SK-N-SH treated with all-trans-retinoic acid at 6 μM for 48 hours (cell line): Measurements from ENCODE around the gene COX15.
"Not testable (repeated sequence)": the region's sequence is repeated elsewhere in the genome, so short reads cannot be mapped to it uniquely, and the experiment has no call there.

Experiments
- ATAC-seq: fragments of 200-7000 bp; cut with Tn5 transposase; 3 replicates; pipeline ENCODE4 v1.9.1; 2020; ENCODE audit warnings: mild to moderate bottlenecking, moderate library complexity
- CSDC2 ChIP-seq: fragments of 250-450 bp; sonication (Bioruptor Pico); IDR thresholded peaks from 2 replicates; pipeline ENCODE4 v1.5.0; 2020; ENCODE audit warnings: mild to moderate bottlenecking, moderate library complexity
- ESRRG ChIP-seq: fragments of 250-450 bp; sonication (Bioruptor Pico); IDR thresholded peaks from 2 replicates; pipeline ENCODE4 v1.6.1; 2021; ENCODE audit warnings: mild to moderate bottlenecking
- OSR1 ChIP-seq: fragments of 250-450 bp; sonication (Bioruptor Pico); IDR thresholded peaks from 2 replicates; pipeline ENCODE4 v1.8.0; 2022; ENCODE audit warnings: moderate library complexity, mild to moderate bottlenecking, inconsistent platforms
- PPARA ChIP-seq: fragments of 250-450 bp; sonication (Bioruptor Pico); IDR thresholded peaks from 2 replicates; pipeline ENCODE4 v1.5.0; 2020; ENCODE audit warnings: mild to moderate bottlenecking, borderline replicate concordance
- RARB ChIP-seq: fragments of 250-450 bp; sonication (Bioruptor Pico); IDR thresholded peaks from 2 replicates; pipeline ENCODE4 v1.8.0; 2021; ENCODE audit warnings: mild to moderate bottlenecking, moderate library complexity
- SNAI2 ChIP-seq: fragments of 250-450 bp; sonication (Bioruptor Pico); IDR thresholded peaks from 2 replicates; pipeline ENCODE4 v1.5.0; 2020; ENCODE audit warnings: mild to moderate bottlenecking, moderate library complexity
- ZC3H10 ChIP-seq: fragments of 250-450 bp; sonication (Bioruptor Pico); IDR thresholded peaks from 2 replicates; pipeline ENCODE4 v1.5.1; 2021; ENCODE audit warnings: mild to moderate bottlenecking, moderate library complexity
- ZFP30 ChIP-seq: fragments of 450-650 bp; formaldehyde crosslinking; IDR thresholded peaks from 2 replicates; pipeline ENCODE4 v1.5.0; 2022; ENCODE audit warnings: mild to moderate bottlenecking, moderate library complexity
- ZNF565 ChIP-seq: fragments of 450-650 bp; formaldehyde crosslinking; conservative IDR thresholded peaks from 2 replicates; pipeline ENCODE4 v1.5.0; 2020; ENCODE audit warnings: low read depth, mild to moderate bottlenecking, moderate library complexity
- ZNF8 ChIP-seq: fragments of 450-650 bp; formaldehyde crosslinking; IDR thresholded peaks from 2 replicates; pipeline ENCODE4 v1.5.0; 2020; ENCODE audit warnings: mild to moderate bottlenecking, moderate library complexity
- TF ChIP-seq, protein P1 (sequence below): fragments of 250-450 bp; sonication (Bioruptor Pico); IDR thresholded peaks from 2 replicates; pipeline ENCODE4 v1.8.0; 2020; ENCODE audit warnings: mild to moderate bottlenecking, moderate library complexity, borderline replicate concordance
- TF ChIP-seq, protein P2 (sequence below): fragments of 250-450 bp; sonication (Bioruptor Pico); IDR thresholded peaks from 2 replicates; pipeline ENCODE4 v1.8.0; 2021; ENCODE audit warnings: low read depth, mild to moderate bottlenecking, moderate library complexity, borderline replicate concordance
- TF ChIP-seq, protein P3 (sequence below): fragments of 250-450 bp; sonication (Bioruptor Pico); IDR thresholded peaks from 2 replicates; pipeline ENCODE4 v1.5.0; 2020; ENCODE audit warnings: mild to moderate bottlenecking, moderate library complexity
- TF ChIP-seq, protein P4 (sequence below): fragments of 250-450 bp; sonication (Bioruptor Pico); IDR thresholded peaks from 2 replicates; pipeline ENCODE4 v1.5.1; 2021; ENCODE audit warnings: mild to moderate bottlenecking, moderate library complexity
- TF ChIP-seq, protein P5 (sequence below): fragments of 250-450 bp; sonication (Bioruptor Pico); IDR thresholded peaks from 2 replicates; pipeline ENCODE4 v1.5.1; 2020; ENCODE audit warnings: low read depth, mild to moderate bottlenecking, moderate library complexity

The COX15 gene

GRCh38 chr10:99742254-99742653 is 10.3 kb upstream of the COX15 start:
- TF ChIP-seq, protein P1, sequence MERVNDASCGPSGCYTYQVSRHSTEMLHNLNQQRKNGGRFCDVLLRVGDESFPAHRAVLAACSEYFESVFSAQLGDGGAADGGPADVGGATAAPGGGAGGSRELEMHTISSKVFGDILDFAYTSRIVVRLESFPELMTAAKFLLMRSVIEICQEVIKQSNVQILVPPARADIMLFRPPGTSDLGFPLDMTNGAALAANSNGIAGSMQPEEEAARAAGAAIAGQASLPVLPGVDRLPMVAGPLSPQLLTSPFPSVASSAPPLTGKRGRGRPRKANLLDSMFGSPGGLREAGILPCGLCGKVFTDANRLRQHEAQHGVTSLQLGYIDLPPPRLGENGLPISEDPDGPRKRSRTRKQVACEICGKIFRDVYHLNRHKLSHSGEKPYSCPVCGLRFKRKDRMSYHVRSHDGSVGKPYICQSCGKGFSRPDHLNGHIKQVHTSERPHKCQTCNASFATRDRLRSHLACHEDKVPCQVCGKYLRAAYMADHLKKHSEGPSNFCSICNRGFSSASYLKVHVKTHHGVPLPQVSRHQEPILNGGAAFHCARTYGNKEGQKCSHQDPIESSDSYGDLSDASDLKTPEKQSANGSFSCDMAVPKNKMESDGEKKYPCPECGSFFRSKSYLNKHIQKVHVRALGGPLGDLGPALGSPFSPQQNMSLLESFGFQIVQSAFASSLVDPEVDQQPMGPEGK = no peak
- no peak for TF ChIP-seq RARB (CRISPR knock-in tag)
- TF ChIP-seq, protein P2, sequence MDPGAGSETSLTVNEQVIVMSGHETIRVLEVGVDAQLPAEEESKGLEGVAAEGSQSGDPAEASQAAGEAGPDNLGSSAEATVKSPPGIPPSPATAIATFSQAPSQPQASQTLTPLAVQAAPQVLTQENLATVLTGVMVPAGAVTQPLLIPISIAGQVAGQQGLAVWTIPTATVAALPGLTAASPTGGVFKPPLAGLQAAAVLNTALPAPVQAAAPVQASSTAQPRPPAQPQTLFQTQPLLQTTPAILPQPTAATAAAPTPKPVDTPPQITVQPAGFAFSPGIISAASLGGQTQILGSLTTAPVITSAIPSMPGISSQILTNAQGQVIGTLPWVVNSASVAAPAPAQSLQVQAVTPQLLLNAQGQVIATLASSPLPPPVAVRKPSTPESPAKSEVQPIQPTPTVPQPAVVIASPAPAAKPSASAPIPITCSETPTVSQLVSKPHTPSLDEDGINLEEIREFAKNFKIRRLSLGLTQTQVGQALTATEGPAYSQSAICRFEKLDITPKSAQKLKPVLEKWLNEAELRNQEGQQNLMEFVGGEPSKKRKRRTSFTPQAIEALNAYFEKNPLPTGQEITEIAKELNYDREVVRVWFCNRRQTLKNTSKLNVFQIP (CRISPR knock-in tag) = no peak
- peak; percentile 62 for ATAC-seq

- TF ChIP-seq CSDC2 = no peak
- TF ChIP-seq, protein P3, sequence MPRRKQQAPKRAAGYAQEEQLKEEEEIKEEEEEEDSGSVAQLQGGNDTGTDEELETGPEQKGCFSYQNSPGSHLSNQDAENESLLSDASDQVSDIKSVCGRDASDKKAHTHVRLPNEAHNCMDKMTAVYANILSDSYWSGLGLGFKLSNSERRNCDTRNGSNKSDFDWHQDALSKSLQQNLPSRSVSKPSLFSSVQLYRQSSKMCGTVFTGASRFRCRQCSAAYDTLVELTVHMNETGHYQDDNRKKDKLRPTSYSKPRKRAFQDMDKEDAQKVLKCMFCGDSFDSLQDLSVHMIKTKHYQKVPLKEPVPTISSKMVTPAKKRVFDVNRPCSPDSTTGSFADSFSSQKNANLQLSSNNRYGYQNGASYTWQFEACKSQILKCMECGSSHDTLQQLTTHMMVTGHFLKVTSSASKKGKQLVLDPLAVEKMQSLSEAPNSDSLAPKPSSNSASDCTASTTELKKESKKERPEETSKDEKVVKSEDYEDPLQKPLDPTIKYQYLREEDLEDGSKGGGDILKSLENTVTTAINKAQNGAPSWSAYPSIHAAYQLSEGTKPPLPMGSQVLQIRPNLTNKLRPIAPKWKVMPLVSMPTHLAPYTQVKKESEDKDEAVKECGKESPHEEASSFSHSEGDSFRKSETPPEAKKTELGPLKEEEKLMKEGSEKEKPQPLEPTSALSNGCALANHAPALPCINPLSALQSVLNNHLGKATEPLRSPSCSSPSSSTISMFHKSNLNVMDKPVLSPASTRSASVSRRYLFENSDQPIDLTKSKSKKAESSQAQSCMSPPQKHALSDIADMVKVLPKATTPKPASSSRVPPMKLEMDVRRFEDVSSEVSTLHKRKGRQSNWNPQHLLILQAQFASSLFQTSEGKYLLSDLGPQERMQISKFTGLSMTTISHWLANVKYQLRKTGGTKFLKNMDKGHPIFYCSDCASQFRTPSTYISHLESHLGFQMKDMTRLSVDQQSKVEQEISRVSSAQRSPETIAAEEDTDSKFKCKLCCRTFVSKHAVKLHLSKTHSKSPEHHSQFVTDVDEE = no peak
- TF ChIP-seq ZNF8 = no peak
- TF ChIP-seq ZNF565 (CRISPR knock-in tag) = no peak
- no peak for TF ChIP-seq ZC3H10 (CRISPR knock-in tag)
- TF ChIP-seq, protein P1 = no peak
- no peak for TF ChIP-seq OSR1 (CRISPR knock-in tag)
- no peak for TF ChIP-seq PPARA (CRISPR knock-in tag)
- TF ChIP-seq ZFP30 (CRISPR knock-in tag) = no peak
- no peak for TF ChIP-seq ESRRG (CRISPR knock-in tag)
- TF ChIP-seq, protein P4, sequence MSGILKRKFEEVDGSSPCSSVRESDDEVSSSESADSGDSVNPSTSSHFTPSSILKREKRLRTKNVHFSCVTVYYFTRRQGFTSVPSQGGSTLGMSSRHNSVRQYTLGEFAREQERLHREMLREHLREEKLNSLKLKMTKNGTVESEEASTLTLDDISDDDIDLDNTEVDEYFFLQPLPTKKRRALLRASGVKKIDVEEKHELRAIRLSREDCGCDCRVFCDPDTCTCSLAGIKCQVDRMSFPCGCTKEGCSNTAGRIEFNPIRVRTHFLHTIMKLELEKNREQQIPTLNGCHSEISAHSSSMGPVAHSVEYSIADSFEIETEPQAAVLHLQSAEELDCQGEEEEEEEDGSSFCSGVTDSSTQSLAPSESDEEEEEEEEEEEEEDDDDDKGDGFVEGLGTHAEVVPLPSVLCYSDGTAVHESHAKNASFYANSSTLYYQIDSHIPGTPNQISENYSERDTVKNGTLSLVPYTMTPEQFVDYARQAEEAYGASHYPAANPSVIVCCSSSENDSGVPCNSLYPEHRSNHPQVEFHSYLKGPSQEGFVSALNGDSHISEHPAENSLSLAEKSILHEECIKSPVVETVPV (CRISPR knock-in tag) = no peak
- TF ChIP-seq SNAI2 = no peak
- no peak for TF ChIP-seq RARB (CRISPR knock-in tag)
- TF ChIP-seq, protein P5, sequence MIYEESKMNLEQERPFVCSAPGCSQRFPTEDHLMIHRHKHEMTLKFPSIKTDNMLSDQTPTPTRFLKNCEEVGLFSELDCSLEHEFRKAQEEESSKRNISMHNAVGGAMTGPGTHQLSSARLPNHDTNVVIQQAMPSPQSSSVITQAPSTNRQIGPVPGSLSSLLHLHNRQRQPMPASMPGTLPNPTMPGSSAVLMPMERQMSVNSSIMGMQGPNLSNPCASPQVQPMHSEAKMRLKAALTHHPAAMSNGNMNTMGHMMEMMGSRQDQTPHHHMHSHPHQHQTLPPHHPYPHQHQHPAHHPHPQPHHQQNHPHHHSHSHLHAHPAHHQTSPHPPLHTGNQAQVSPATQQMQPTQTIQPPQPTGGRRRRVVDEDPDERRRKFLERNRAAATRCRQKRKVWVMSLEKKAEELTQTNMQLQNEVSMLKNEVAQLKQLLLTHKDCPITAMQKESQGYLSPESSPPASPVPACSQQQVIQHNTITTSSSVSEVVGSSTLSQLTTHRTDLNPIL (CRISPR knock-in tag) = no peak
- ATAC-seq = no peak
Measured at GRCh38 chr10:99740933-99741559, 9.1 kb upstream of the COX15 start.

DNA sequence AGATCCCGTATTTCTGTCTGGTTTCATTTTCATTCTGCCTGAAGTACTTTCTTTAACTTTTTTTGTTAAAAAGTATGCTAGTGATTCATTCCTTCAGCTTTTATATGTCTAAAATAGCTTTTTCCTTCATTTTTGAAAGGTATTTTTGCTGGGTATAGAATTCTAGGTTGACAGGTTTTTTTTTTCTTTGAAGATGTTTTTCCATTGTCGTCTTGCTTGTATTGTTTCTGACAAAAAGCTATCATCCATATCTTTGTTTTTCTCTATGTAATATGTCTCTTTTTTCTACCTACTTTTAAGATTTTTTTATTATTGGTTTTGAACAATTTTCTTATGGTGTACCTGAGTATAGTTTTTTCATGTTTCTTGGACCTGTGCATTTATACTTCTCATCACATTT is 8.3 kb upstream of the COX15 start:
- ATAC-seq = no peak
- TF ChIP-seq ZC3H10 (CRISPR knock-in tag) (no peak), ZNF8 (no peak)
- TF ChIP-seq, all 23 proteins: peak for 0

DNA sequence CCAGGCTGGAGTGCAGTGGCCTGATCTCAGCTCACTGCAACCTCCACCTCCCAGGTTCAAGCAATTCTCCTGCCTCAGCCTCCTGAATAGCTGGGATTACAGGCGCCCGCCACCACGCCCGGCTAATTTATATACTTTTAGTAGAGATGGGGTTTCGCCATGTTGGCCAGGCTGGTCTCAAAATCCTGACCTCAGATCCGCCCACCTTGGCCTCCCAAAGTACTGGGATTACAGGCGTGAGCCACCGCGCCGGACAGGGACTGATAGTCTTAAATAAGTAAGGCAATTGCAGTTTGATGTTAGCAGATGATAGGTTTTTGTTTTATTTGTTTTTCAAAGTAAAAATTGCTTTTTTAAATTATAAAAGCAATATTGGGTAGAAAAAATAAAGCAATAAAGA is 2.2 kb upstream of the COX15 start:
- ATAC-seq = not testable (repeated sequence)
